IMR-90 (cell line): ENCODE results near the gene HERPUD1. TPM values are rescaled to one million over a fixed set of nuclear protein-coding genes. Genes with fewer than 3 reads are reported as not detected.

Experiments
- ATAC-seq: fragments of 200-7000 bp; cut with Tn5 transposase; 2 replicates; pipeline ENCODE4 v1.9.1; 2020; ENCODE audit warnings: low read depth, mild to moderate bottlenecking, moderate library complexity
- BruUV-seq: library from RNA; stranded (reverse); fragments of 400-500 nt; replicated peaks from 2 replicates; lab custom pipeline; 2021; lab: Mats Ljungman, UMichigan
- CTCF ChIA-PET: fragments of 300-600 bp; formaldehyde crosslinking; extraction: SDS; loops from one replicate; lab custom pipeline; 2021; ENCODE audit warnings: antibody characterized with exemption; lab: Yijun Ruan, JAX
- POLR2A ChIA-PET: fragments of 300-600 bp; sonication (Branson Sonifier 250); formaldehyde crosslinking; loops from one replicate; lab custom pipeline; 2022; ENCODE audit warnings: antibody characterized with exemption; ENCODE audit not compliant: unreplicated experiment; lab: Charles Lee
- DNase-seq: peaks from one replicate; pipeline ENCODE4 v3.0.0; 2013
- H2AFZ ChIP-seq: replicated peaks from 2 replicates; pipeline ENCODE3; 2013; ENCODE audit warnings: low read length, mild to moderate bottlenecking; ENCODE audit not compliant: poor library complexity
- H2AK5ac ChIP-seq: 2 replicates; pipeline ENCODE4 v1.6.1; 2013; ENCODE audit warnings: low read depth, low read length, inconsistent platforms
- H2AK9ac ChIP-seq: replicated peaks from 2 replicates; pipeline ENCODE3; 2013; ENCODE audit warnings: mild to moderate bottlenecking, low read depth, low read length, moderate library complexity; ENCODE audit not compliant: poor library complexity
- H2BK120ac ChIP-seq: 2 replicates; pipeline ENCODE4 v1.6.1; 2013; ENCODE audit warnings: low read depth, low read length, inconsistent platforms
- H2BK15ac ChIP-seq: 3 replicates; pipeline ENCODE4 v1.6.1; 2013; ENCODE audit warnings: low read depth, low read length, inconsistent platforms
- H2BK20ac ChIP-seq: 2 replicates; pipeline ENCODE4 v1.6.1; 2013; ENCODE audit warnings: low read depth, mild to moderate bottlenecking, inconsistent platforms, low read length, moderate library complexity
- H2BK5ac ChIP-seq: 2 replicates; pipeline ENCODE4 v1.6.1; 2013; ENCODE audit warnings: mild to moderate bottlenecking, low read depth, low read length, inconsistent platforms; ENCODE audit not compliant: poor library complexity, severe bottlenecking
- H3K14ac ChIP-seq: replicated peaks from 2 replicates; pipeline ENCODE4 v1.6.1; 2013; ENCODE audit warnings: low read depth, low read length, inconsistent platforms
- H3K18ac ChIP-seq: 2 replicates; pipeline ENCODE4 v1.6.1; 2013; ENCODE audit warnings: low read depth, low read length, control low read depth
- H3K23ac ChIP-seq: 2 replicates; pipeline ENCODE4 v1.6.1; 2013; ENCODE audit warnings: low read depth, low read length, inconsistent platforms
- H3K27ac ChIP-seq: 2 replicates; pipeline ENCODE4 v1.5.1; 2013; ENCODE audit warnings: mild to moderate bottlenecking, control low read depth, low read length; ENCODE audit not compliant: insufficient read depth
- H3K27me3 ChIP-seq: 2 replicates; pipeline ENCODE4 v1.6.1; 2013; ENCODE audit warnings: low read length; ENCODE audit not compliant: control insufficient read depth, insufficient read depth
- H3K36me3 ChIP-seq: 2 replicates; pipeline ENCODE4 v1.6.1; 2013; ENCODE audit warnings: low read length, mixed read lengths; ENCODE audit not compliant: control insufficient read depth, insufficient read depth
- H3K4ac ChIP-seq: 2 replicates; pipeline ENCODE4 v1.6.1; 2013; ENCODE audit warnings: low read depth, low read length, inconsistent platforms
- H3K4me1 ChIP-seq: 2 replicates; pipeline ENCODE4 v1.6.1; 2013; ENCODE audit warnings: low read length, mixed read lengths; ENCODE audit not compliant: control insufficient read depth, insufficient read depth
- H3K4me2 ChIP-seq: 2 replicates; pipeline ENCODE4 v1.6.1; 2013; ENCODE audit warnings: low read depth, mild to moderate bottlenecking, control low read depth, low read length, moderate library complexity
- H3K4me3 ChIP-seq: 2 replicates; pipeline ENCODE4 v1.5.1; 2013; ENCODE audit warnings: low read depth, mild to moderate bottlenecking, control low read depth, low read length, moderate library complexity; ENCODE audit not compliant: insufficient read depth
- H3K56ac ChIP-seq: 2 replicates; pipeline ENCODE4 v1.6.1; 2013; ENCODE audit warnings: low read length, inconsistent platforms; ENCODE audit not compliant: insufficient read depth; ENCODE audit errors: extremely low read depth
- H3K79me1 ChIP-seq, 2 experiments: 2 replicates each; pipeline ENCODE4 v1.6.1; 2013; ENCODE audit warnings: low read length in 2 of 2, inconsistent platforms in 1 of 2, low read depth in 1 of 2
- H3K9ac ChIP-seq: 2 replicates; pipeline ENCODE4 v1.6.1; 2013; ENCODE audit warnings: low read depth, low read length, control low read depth
- H3K9me1 ChIP-seq: 2 replicates; pipeline ENCODE4 v1.6.1; 2013; ENCODE audit warnings: low read length, inconsistent platforms; ENCODE audit not compliant: insufficient read depth
- H3K9me3 ChIP-seq: 2 replicates; pipeline ENCODE4 v1.6.1; 2013; ENCODE audit warnings: low read length; ENCODE audit not compliant: control insufficient read depth, insufficient read depth
- H4K20me1 ChIP-seq: 2 replicates; pipeline ENCODE4 v1.6.1; 2013; ENCODE audit warnings: low read length, inconsistent platforms; ENCODE audit not compliant: insufficient read depth
- H4K5ac ChIP-seq: 2 replicates; pipeline ENCODE4 v1.6.1; 2013; ENCODE audit warnings: mild to moderate bottlenecking, low read depth, low read length, control low read depth
- H4K8ac ChIP-seq, 2 experiments: 2 replicates each; pipeline ENCODE4 v1.6.1; 2013; ENCODE audit warnings: low read depth in 2 of 2, low read length in 2 of 2, control low read depth in 1 of 2, inconsistent platforms in 1 of 2
- H4K91ac ChIP-seq: 2 replicates; pipeline ENCODE4 v1.6.1; 2013; ENCODE audit warnings: low read depth, low read length, inconsistent platforms; ENCODE audit not compliant: insufficient read depth
- BHLHE40 ChIP-seq: fragments of 150-350 bp; IDR thresholded peaks from 2 replicates; pipeline ENCODE4 v1.6.1; 2016; ENCODE audit warnings: mild to moderate bottlenecking, low read depth, low read length
- CEBPB ChIP-seq: IDR thresholded peaks from 2 replicates; pipeline ENCODE4 v1.6.1; 2012; ENCODE audit warnings: low read depth, low read length, improper control_type of control experiment
- CHD1 ChIP-seq: IDR thresholded peaks from 2 replicates; pipeline ENCODE4 v1.6.1; 2012; ENCODE audit warnings: low read depth, low read length, improper control_type of control experiment
- FOS ChIP-seq: fragments of 150-350 bp; IDR thresholded peaks from 2 replicates; pipeline ENCODE4 v1.6.1; 2016; ENCODE audit warnings: low read depth, low read length
- MAFK ChIP-seq: IDR thresholded peaks from 2 replicates; pipeline ENCODE4 v1.6.1; 2012; ENCODE audit warnings: low read depth, low read length, improper control_type of control experiment
- MAZ ChIP-seq: IDR thresholded peaks from 2 replicates; pipeline ENCODE4 v1.6.1; 2012; ENCODE audit warnings: low read depth, mild to moderate bottlenecking, low read length, improper control_type of control experiment, moderate library complexity, borderline replicate concordance
- MXI1 ChIP-seq: IDR thresholded peaks from 2 replicates; pipeline ENCODE4 v1.6.1; 2012; ENCODE audit warnings: low read depth, mild to moderate bottlenecking, low read length, moderate library complexity, borderline replicate concordance
- NFE2L2 ChIP-seq: fragments of 150-350 bp; IDR thresholded peaks from 2 replicates; pipeline ENCODE4 v1.6.1; 2016; ENCODE audit warnings: low read depth, mild to moderate bottlenecking, low read length
- POLR2A ChIP-seq: IDR thresholded peaks from 2 replicates; pipeline ENCODE4 v1.6.1; 2012; ENCODE audit warnings: mild to moderate bottlenecking, low read depth, low read length
- RAD21 ChIP-seq: IDR thresholded peaks from 2 replicates; pipeline ENCODE4 v1.6.1; 2012; ENCODE audit warnings: low read length, improper control_type of control experiment
- RCOR1 ChIP-seq: IDR thresholded peaks from 2 replicates; pipeline ENCODE4 v1.6.1; 2012; ENCODE audit warnings: mild to moderate bottlenecking, low read length, improper control_type of control experiment; ENCODE audit not compliant: insufficient replicate concordance
- RFX5 ChIP-seq: IDR thresholded peaks from 2 replicates; pipeline ENCODE4 v1.8.0; 2012; ENCODE audit warnings: low read depth, mild to moderate bottlenecking, low read length, moderate library complexity
- SMC3 ChIP-seq: fragments of 150-350 bp; IDR thresholded peaks from 2 replicates; pipeline ENCODE4 v1.6.1; 2016; ENCODE audit warnings: low read depth, mild to moderate bottlenecking, antibody characterized with exemption, low read length, moderate library complexity
- WGBS, 2 experiments: methylation state at CpG; one replicate each; pipeline versions ENCODE4 v1.1.5 to v1.1.7; 2013; ENCODE audit warnings: missing lambda C conversion rate in 2 of 2; ENCODE audit not compliant: insufficient read length in 1 of 2; ENCODE audit errors: extremely low coverage in 2 of 2; 5-methylcytosine and 5-hydroxymethylcytosine counted together
- dilution Hi-C: fragments of 300-500 bp; cut with HindIII; formaldehyde crosslinking; loops from one replicate; pipeline ENCODE4 v1.14.3; 2018; ENCODE audit warnings: low sequenced_read_pairs; ENCODE audit not compliant: unreplicated experiment
- in situ Hi-C: fragments of 300-500 bp; cut with MboI; formaldehyde crosslinking; loops from 3 replicates; pipeline ENCODE4 v1.14.3; 2019; ENCODE audit warnings: low sequenced_read_pairs, inconsistent platforms, mixed read lengths
- intact Hi-C: fragments of 100-400 bp; cut with micrococcal nuclease; formaldehyde crosslinking; loops from 2 replicates; pipeline ENCODE4 v1.10.0; 2022
- polyA plus RNA-seq, 3 experiments: library from polyadenylated mRNA; depleted of rRNA; stranded (reverse); fragments of >200 nt; gene quantifications; 2 replicates each; pipeline ENCODE4 v1.2.3, GENCODE V29; 2012; ENCODE audit warnings: low replicate concordance in 1 of 3
- total RNA-seq: library from RNA; depleted of rRNA; stranded (reverse); fragments of >200 nt; gene quantifications from 2 replicates; pipeline ENCODE4 v1.2.3, GENCODE V29; 2012
- TF ChIP-seq, protein P1 (sequence below): fragments of 150-350 bp; IDR thresholded peaks from 2 replicates; pipeline ENCODE4 v1.6.1; 2017; ENCODE audit warnings: mild to moderate bottlenecking, antibody characterized with exemption, low read length, low read depth
- TF ChIP-seq, protein P2 (sequence below): fragments of 150-350 bp; IDR thresholded peaks from 2 replicates; pipeline ENCODE4 v1.6.1; 2016; ENCODE audit warnings: low read depth, mild to moderate bottlenecking, low read length, moderate library complexity, borderline replicate concordance
- TF ChIP-seq, protein P3 (sequence below): conservative IDR thresholded peaks from 2 replicates; pipeline ENCODE4 v1.5.1; 2012; ENCODE audit warnings: mild to moderate bottlenecking, low read depth, low read length, improper control_type of control experiment

The HERPUD1 gene
- total and polyA plus RNA-seq, 2 of the 4 experiments (the other 2 are of a cell fraction): 130 to 148 TPM

DNA sequence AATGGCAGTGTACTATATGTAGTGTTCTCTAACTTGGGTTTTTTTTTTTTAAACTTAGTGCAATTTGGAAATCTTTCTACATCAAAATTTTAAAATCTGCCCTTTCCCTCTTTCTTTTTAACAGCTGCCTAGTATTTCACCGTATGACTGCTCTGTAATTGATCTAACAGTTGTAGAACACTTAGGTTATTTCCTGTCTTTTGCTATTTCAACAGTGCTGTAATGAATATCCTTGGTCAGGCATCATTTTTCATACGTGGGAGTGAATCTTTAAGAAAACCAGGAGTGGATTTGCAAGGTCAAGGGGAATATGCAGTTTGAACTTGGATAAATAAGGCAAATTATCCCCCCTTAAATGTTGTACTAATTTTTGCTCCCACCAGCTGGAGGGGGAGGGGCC, 61.3 kb downstream of the HERPUD1 start:
- intact Hi-C loops (no loop called here), in situ Hi-C loops (no loop called here), dilution Hi-C loops (no loop called here)
- Histone ChIP-seq H2BK15ac (no peak overlapping the region), H3K9ac (no peak overlapping the region), H4K20me1 (no peaks in the 10 kb centered on the region), H4K91ac (no peak overlapping the region), H2AK5ac (no peak overlapping the region), H2BK5ac (no peak overlapping the region), H3K18ac (no peak overlapping the region), H3K27me3 (no peaks in the 10 kb centered on the region), H2AFZ (no peak overlapping the region), H3K4me2 (no peak overlapping the region), H4K5ac (no peak overlapping the region), H3K27ac (no peak overlapping the region), H2AK9ac (no peak overlapping the region), H2BK120ac (no peak overlapping the region), H3K23ac (no peak overlapping the region), H3K4ac (no peak overlapping the region), H3K79me1 (peaks cover 25 to 81% of the 10 kb centered on the region in 2 experiments), H2BK20ac (no peak overlapping the region), H3K9me3 (no peaks in the 10 kb centered on the region), H3K9me1 (peaks cover 16% of the 10 kb centered on the region), H3K4me3 (no peak overlapping the region), H4K8ac (no peak overlapping the region), H3K36me3 (no peaks in the 10 kb centered on the region; the same call in 1 of the 2 replicates), H3K4me1 (peaks cover 22% of the 10 kb centered on the region), H3K14ac (no peak overlapping the region), H3K56ac (no peak overlapping the region)
- BruUV-seq: no TSS peak
- no peak for ATAC-seq
- CTCF ChIA-PET: no interaction called here
- POLR2A ChIA-PET: interaction anchor here (0.6 kb wide), 1 partner anchor 28 kb away, joined by 3 read pairs; no protein-coding TSS in a partner anchor
- WGBS, 2 experiments: no CpG with 5 or more reads among the region's 2 CpGs
- TF ChIP-seq POLR2A (no peak), MXI1 (no peak), RCOR1 (no peak), MAFK (no peak), RFX5 (no peak), MAZ (no peak), NFE2L2 (no peak), RAD21 (no peak), SMC3 (no peak), CEBPB (no peak), BHLHE40 (no peak), FOS (no peak), CHD1 (no peak)
- TF ChIP-seq, protein P1, sequence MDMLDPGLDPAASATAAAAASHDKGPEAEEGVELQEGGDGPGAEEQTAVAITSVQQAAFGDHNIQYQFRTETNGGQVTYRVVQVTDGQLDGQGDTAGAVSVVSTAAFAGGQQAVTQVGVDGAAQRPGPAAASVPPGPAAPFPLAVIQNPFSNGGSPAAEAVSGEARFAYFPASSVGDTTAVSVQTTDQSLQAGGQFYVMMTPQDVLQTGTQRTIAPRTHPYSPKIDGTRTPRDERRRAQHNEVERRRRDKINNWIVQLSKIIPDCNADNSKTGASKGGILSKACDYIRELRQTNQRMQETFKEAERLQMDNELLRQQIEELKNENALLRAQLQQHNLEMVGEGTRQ: no peak
- TF ChIP-seq, protein P2, sequence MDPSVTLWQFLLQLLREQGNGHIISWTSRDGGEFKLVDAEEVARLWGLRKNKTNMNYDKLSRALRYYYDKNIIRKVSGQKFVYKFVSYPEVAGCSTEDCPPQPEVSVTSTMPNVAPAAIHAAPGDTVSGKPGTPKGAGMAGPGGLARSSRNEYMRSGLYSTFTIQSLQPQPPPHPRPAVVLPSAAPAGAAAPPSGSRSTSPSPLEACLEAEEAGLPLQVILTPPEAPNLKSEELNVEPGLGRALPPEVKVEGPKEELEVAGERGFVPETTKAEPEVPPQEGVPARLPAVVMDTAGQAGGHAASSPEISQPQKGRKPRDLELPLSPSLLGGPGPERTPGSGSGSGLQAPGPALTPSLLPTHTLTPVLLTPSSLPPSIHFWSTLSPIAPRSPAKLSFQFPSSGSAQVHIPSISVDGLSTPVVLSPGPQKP: no peak
- TF ChIP-seq, protein P3, sequence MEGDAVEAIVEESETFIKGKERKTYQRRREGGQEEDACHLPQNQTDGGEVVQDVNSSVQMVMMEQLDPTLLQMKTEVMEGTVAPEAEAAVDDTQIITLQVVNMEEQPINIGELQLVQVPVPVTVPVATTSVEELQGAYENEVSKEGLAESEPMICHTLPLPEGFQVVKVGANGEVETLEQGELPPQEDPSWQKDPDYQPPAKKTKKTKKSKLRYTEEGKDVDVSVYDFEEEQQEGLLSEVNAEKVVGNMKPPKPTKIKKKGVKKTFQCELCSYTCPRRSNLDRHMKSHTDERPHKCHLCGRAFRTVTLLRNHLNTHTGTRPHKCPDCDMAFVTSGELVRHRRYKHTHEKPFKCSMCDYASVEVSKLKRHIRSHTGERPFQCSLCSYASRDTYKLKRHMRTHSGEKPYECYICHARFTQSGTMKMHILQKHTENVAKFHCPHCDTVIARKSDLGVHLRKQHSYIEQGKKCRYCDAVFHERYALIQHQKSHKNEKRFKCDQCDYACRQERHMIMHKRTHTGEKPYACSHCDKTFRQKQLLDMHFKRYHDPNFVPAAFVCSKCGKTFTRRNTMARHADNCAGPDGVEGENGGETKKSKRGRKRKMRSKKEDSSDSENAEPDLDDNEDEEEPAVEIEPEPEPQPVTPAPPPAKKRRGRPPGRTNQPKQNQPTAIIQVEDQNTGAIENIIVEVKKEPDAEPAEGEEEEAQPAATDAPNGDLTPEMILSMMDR: no peak
- peak; percentile 36 for DNase-seq
